SK-N-MC (cell line): ENCODE measurements around the gene BMERB1.
"Not testable (repeated sequence)": the region's sequence is repeated elsewhere in the genome, so short reads cannot be mapped to it uniquely, and the experiment has no call there.

Experiments
- EZH2 ChIP-seq: fragments of 200-600 bp; sonication (generic); IDR thresholded peaks from one replicate; pipeline ENCODE4 v1.6.1; 2017; ENCODE audit warnings: antibody characterized with exemption
- FOXP2 ChIP-seq: optimal IDR thresholded peaks from 2 replicates; pipeline ENCODE3; 2011; ENCODE audit warnings: mild to moderate bottlenecking, moderate library complexity; ENCODE audit not compliant: insufficient read depth; ENCODE audit errors: extremely low read length, control extremely low read depth
- POLR2AphosphoS5 ChIP-seq: IDR thresholded peaks from 2 replicates; pipeline ENCODE4 v1.6.1; 2012; ENCODE audit warnings: mild to moderate bottlenecking, low read depth, low read length, borderline replicate concordance

DNA sequence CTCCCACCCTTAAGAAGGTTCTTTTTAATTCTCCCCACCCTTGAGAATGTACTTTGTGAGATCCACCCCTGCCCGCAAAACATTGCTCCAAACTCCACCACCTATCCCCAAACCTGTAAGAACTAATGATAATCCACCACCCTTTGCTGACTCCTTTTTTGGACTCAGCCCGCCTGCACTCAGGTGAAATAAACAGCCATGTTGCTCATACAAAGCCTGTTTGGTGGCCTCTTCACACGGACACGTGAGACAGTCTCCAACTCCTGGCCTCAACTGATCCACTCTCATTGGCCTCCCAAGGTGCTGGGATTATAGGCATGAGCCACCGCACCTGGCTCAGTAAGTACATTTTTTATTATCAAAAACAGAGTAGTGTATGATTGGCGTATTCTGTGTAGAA, 24.9 kb upstream of the BMERB1 start:
- TF ChIP-seq POLR2AphosphoS5, EZH2, FOXP2: not testable (repeated sequence)
